Activated B cell treated with CpG ODN at 0.5 μM for 24 hours (primary cell): ENCODE results near the gene FOXI1. TPM values are rescaled to one million over a fixed set of nuclear protein-coding genes. Genes with fewer than 3 reads are reported as not detected.

ENCODE experiments used
- ATAC-seq: fragments of 200-7000 bp; cut with Tn5 transposase; one replicate; pipeline ENCODE4 v1.10.0; 2021; ENCODE audit warnings: low read depth, mild to moderate bottlenecking, moderate library complexity
- CTCF ChIA-PET: fragments of 350-600 bp; sonication (Branson Sonifier 250); formaldehyde crosslinking; loops from one replicate; lab custom pipeline; 2021; ENCODE audit warnings: antibody characterized with exemption; lab: Charles Lee
- POLR2A ChIA-PET: fragments of 350-600 bp; sonication (Branson Sonifier 250); formaldehyde crosslinking; loops from one replicate; lab custom pipeline; 2021; ENCODE audit warnings: antibody characterized with exemption; lab: Charles Lee
- DNase-seq: peaks from one replicate; pipeline ENCODE4 v3.0.0; 2022
- H3K27ac Mint-ChIP-seq: one replicate; pipeline ENCODE4 v1.8.0; 2020; ENCODE audit warnings: mixed read lengths
- H3K27me3 Mint-ChIP-seq: one replicate; pipeline ENCODE4 v1.8.0; 2021; ENCODE audit warnings: mixed read lengths
- H3K36me3 Mint-ChIP-seq: one replicate; pipeline ENCODE4 v1.8.0; 2021; ENCODE audit warnings: low read depth, mixed read lengths
- H3K4me1 Mint-ChIP-seq: one replicate; pipeline ENCODE4 v1.8.0; 2021; ENCODE audit warnings: mixed read lengths
- H3K4me3 Mint-ChIP-seq: one replicate; pipeline ENCODE4 v1.8.0; 2020; ENCODE audit warnings: mild to moderate bottlenecking, mixed read lengths
- H3K9me3 Mint-ChIP-seq: one replicate; pipeline ENCODE4 v1.8.0; 2020; ENCODE audit warnings: mixed read lengths
- intact Hi-C: fragments of 100-400 bp; cut with micrococcal nuclease; formaldehyde crosslinking; loops from one replicate; pipeline ENCODE4 v1.15.1; 2024
- total RNA-seq: library from RNA; stranded (reverse); gene quantifications from 2 replicates; pipeline ENCODE4 v1.2.3, GENCODE V29; 2022
- TF ChIP-seq, protein P1 (sequence below): fragments of 200-600 bp; IDR thresholded peaks from one replicate; pipeline ENCODE4 v1.8.0; 2022; ENCODE audit warnings: antibody characterized with exemption, mild to moderate bottlenecking

FOXI1 gene
- total RNA-seq, 1 donor from 2014 or later, result not detected

- ATAC-seq (no peak), DNase-seq (no peak)
- no peaks in the 10 kb centered on the region for H3K9me3 Mint-ChIP-seq
- peaks cover 4% of the 10 kb centered on the region for H3K27me3 Mint-ChIP-seq
- H3K36me3 Mint-ChIP-seq, result no peaks in the 10 kb centered on the region
- no peak overlapping the region for H3K27ac Mint-ChIP-seq
- H3K4me1 Mint-ChIP-seq, result no peaks in the 10 kb centered on the region
- TF ChIP-seq, protein P1, sequence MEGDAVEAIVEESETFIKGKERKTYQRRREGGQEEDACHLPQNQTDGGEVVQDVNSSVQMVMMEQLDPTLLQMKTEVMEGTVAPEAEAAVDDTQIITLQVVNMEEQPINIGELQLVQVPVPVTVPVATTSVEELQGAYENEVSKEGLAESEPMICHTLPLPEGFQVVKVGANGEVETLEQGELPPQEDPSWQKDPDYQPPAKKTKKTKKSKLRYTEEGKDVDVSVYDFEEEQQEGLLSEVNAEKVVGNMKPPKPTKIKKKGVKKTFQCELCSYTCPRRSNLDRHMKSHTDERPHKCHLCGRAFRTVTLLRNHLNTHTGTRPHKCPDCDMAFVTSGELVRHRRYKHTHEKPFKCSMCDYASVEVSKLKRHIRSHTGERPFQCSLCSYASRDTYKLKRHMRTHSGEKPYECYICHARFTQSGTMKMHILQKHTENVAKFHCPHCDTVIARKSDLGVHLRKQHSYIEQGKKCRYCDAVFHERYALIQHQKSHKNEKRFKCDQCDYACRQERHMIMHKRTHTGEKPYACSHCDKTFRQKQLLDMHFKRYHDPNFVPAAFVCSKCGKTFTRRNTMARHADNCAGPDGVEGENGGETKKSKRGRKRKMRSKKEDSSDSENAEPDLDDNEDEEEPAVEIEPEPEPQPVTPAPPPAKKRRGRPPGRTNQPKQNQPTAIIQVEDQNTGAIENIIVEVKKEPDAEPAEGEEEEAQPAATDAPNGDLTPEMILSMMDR, result no peak
- CTCF ChIA-PET, result no interaction called here
- no peak overlapping the region for H3K4me3 Mint-ChIP-seq
- intact Hi-C loops, result no loop called here
- POLR2A ChIA-PET, result no interaction called here
Measured at GRCh38 chr5:170132976-170133448, 27.3 kb downstream of the FOXI1 start.

DNA sequence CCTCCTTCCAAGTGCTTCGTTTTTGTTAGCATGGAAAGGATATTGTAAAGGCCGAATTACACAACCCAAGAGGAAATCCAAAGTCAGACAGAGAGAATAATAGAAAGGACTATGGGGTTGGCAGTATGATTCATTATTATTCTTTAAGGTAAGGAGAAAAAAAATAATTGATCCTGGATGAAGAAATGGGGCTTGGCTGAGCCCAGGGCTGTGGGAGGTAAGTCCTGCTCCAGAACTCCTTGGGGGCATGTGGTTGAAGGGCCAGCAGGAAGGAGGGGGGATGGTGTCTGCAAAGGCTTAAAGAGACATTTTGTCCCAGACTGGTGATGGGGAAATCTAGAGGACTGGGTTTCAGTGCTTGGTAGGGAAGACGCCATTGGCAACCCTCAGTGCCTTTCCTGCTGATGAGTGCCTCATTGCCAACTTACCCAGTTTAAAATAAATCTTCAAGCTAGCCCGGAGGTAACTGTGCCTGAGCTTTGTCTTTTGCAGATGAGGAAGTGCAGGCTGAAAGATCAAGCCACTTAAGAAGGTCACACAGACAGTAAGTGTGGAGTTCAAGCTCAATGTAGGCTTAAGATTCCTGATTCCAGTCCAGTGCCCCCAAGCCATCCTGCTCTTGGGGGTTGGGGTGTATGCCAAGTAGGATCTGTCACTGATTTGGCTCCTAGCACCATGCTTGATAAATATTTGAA lies 30.2 kb downstream of the FOXI1 start:
- CTCF ChIA-PET, result no interaction called here

GRCh38 chr5:170136506-170136905 lies 30.8 kb downstream of the FOXI1 start:
- no peak for ATAC-seq
- ChIA-PET CTCF (no interaction called here), POLR2A (no interaction called here)
- no peaks in the 10 kb centered on the region for H3K9me3 Mint-ChIP-seq
- no peaks in the 10 kb centered on the region for H3K27me3 Mint-ChIP-seq
- intact Hi-C loops, result no loop called here
- no peaks in the 10 kb centered on the region for H3K4me1 Mint-ChIP-seq
- H3K4me3 Mint-ChIP-seq, result no peak overlapping the region
- DNase-seq, result no peak
- H3K36me3 Mint-ChIP-seq, result no peaks in the 10 kb centered on the region
- TF ChIP-seq, protein P1, result no peak
- H3K27ac Mint-ChIP-seq, result no peak overlapping the region

More for the DNA sequence above, 30.2 kb downstream of the FOXI1 start:
- TF ChIP-seq, protein P1, result no peak
- no peaks in the 10 kb centered on the region for H3K4me1 Mint-ChIP-seq
- no peaks in the 10 kb centered on the region for H3K9me3 Mint-ChIP-seq
- no peaks in the 10 kb centered on the region for H3K27me3 Mint-ChIP-seq
- intact Hi-C loops, result no loop called here
- no peak overlapping the region for H3K27ac Mint-ChIP-seq
- POLR2A ChIA-PET, result no interaction called here
- no peak for ATAC-seq
- H3K4me3 Mint-ChIP-seq, result no peak overlapping the region
- no peak for DNase-seq
- no peaks in the 10 kb centered on the region for H3K36me3 Mint-ChIP-seq

DNA sequence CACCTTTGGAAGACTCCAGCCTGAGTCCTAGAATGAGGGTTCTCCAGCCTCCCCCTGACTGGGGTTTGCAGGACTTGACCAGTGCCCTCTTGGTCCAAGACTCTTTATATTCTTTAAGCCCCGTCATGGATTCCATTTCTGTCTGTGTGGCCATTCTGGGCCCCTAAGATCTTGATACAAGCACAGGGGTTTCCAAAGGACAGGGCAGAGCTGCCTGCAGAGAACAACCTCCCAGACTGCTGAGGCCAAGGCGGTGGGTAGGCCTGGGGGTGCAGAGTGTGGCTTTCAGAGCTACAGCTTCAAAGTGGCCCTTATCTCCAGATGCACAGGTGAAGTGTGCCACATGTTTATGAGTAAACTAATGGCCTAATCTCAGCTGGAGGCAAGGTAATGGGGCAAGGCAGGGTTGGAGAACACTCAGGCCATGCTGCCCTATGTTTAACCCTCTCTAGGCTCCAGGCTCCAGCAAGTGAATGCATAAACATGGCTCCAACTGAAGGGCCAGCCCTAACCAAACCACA lies 32.1 kb downstream of the FOXI1 start:
- Mint-ChIP-seq H3K4me3 (no peak overlapping the region), H3K4me1 (no peaks in the 10 kb centered on the region), H3K27me3 (no peaks in the 10 kb centered on the region), H3K9me3 (no peaks in the 10 kb centered on the region), H3K27ac (no peak overlapping the region), H3K36me3 (no peaks in the 10 kb centered on the region)
- ChIA-PET POLR2A (no interaction called here), CTCF (no interaction called here)
- ATAC-seq (no peak), DNase-seq (no peak)
- intact Hi-C loops, result no loop called here
- TF ChIP-seq, protein P1, result no peak

- Mint-ChIP-seq H3K4me1 (no peaks in the 10 kb centered on the region), H3K27me3 (no peaks in the 10 kb centered on the region), H3K9me3 (no peaks in the 10 kb centered on the region), H3K36me3 (no peaks in the 10 kb centered on the region), H3K27ac (no peak overlapping the region), H3K4me3 (no peak overlapping the region)
- CTCF ChIA-PET, result no interaction called here
- TF ChIP-seq, protein P1, result no peak
- no peak for ATAC-seq
- DNase-seq, result no peak
- intact Hi-C loops, result no loop called here
- POLR2A ChIA-PET, result no interaction called here
Measured at GRCh38 chr5:170138273-170138672, 32.6 kb downstream of the FOXI1 start.
